Globus pallidus (tissue), 1 donor: ENCODE results near the gene CHURC1.

Experiments used
- DNase-seq: peaks from one replicate; pipeline ENCODE4 v3.0.0-alpha.2; 2015; ENCODE audit warnings: low spot score

CHURC1 gene

GRCh38 chr14:64938972-64939816 lies 24.9 kb downstream of the CHURC1 start:
- no peak for DNase-seq

GRCh38 chr14:64939817-64940190 lies 25.5 kb downstream of the CHURC1 start:
- DNase-seq = no peak

GRCh38 chr14:64940336-64940910 lies 26.2 kb downstream of the CHURC1 start:
- DNase-seq = no peak

GRCh38 chr14:64942531-64943111 lies 28.4 kb downstream of the CHURC1 start, which contains the start of gene GPX2:
GPX2 (minus strand) TSS chr14:64942745; CDS start chr14:64942726, 19 bp downstream.
- no peak for DNase-seq

- DNase-seq = no peak
Observed at GRCh38 chr14:64943556-64943955, 29.3 kb downstream of the CHURC1 start.

GRCh38 chr14:64944041-64944440 lies 29.8 kb downstream of the CHURC1 start:
- DNase-seq = no peak

GRCh38 chr14:64944861-64945260 lies 30.6 kb downstream of the CHURC1 start:
- DNase-seq = no peak

- no peak for DNase-seq
Observed at GRCh38 chr14:64945431-64946178, 31.4 kb downstream of the CHURC1 start.

GRCh38 chr14:64946310-64947045 lies 32.2 kb downstream of the CHURC1 start:
- no peak for DNase-seq

GRCh38 chr14:64947710-64948611 lies 33.7 kb downstream of the CHURC1 start:
- DNase-seq = no peak

GRCh38 chr14:64948612-64949210 lies 34.5 kb downstream of the CHURC1 start:
- DNase-seq = no peak

- DNase-seq = no peak
Observed at GRCh38 chr14:64950889-64951288, 36.6 kb downstream of the CHURC1 start.

GRCh38 chr14:64951291-64951690 lies 37.0 kb downstream of the CHURC1 start:
- DNase-seq = no peak

- no peak for DNase-seq
Observed at GRCh38 chr14:64951724-64952123, 37.5 kb downstream of the CHURC1 start.

GRCh38 chr14:64952598-64953309 lies 38.5 kb downstream of the CHURC1 start:
- DNase-seq = no peak

GRCh38 chr14:64953310-64953654 lies 39.0 kb downstream of the CHURC1 start:
- no peak for DNase-seq

- no peak for DNase-seq
Observed at GRCh38 chr14:64953661-64954060, 39.4 kb downstream of the CHURC1 start.

- no peak for DNase-seq
Observed at GRCh38 chr14:64954491-64955240, 40.4 kb downstream of the CHURC1 start.

- no peak for DNase-seq
Observed at GRCh38 chr14:64955297-64955696, 41.0 kb downstream of the CHURC1 start.
